SH-SY5Y (cell line): Measurements from ENCODE around the gene OR13A1.

Experiments
- GATA2 ChIP-seq: IDR thresholded peaks from 2 replicates; pipeline ENCODE4 v1.6.1; 2011; ENCODE audit warnings: mild to moderate bottlenecking, low read depth, low read length
- GATA3 ChIP-seq: IDR thresholded peaks from 2 replicates; pipeline ENCODE4 v1.6.1; 2011; ENCODE audit warnings: low read depth, mild to moderate bottlenecking, low read length, moderate library complexity

GRCh38 chr10:45354261-45354660 is 38.9 kb upstream of the OR13A1 start:
- TF ChIP-seq GATA2 (no peak), GATA3 (no peak)
